Measurements from ENCODE around the gene RYR3.

The RYR3 gene

GRCh38 chr15:33698126-33698525, 387.4 kb downstream of the RYR3 start:
- Histone ChIP-seq H3K79me2 (ENCODE audit: low read length) (no peaks in the 10 kb centered on the region), H3K9me3 (ENCODE audit: insufficient read depth, low read length) (no peaks in the 10 kb centered on the region), H3K27me3 (ENCODE audit: low read depth, low read length) (peaks cover 23% of the 10 kb centered on the region), H3K4me2 (ENCODE audit: low read length) (no peak overlapping the region), H4K20me1 (ENCODE audit: insufficient read depth, low read length) (no peaks in the 10 kb centered on the region), H3K27ac (ENCODE audit: low read length) (no peak overlapping the region), H3K4me3 (ENCODE audit: low read length) (no peak overlapping the region), H2AFZ (ENCODE audit: low read depth, low read length) (no peak overlapping the region), H3K4me1 (ENCODE audit: low read length) (peaks cover 3% of the 10 kb centered on the region; the same call in 1 of the 2 replicates), H3K36me3 (replicated peaks; ENCODE audit: low read depth, low read length) (no peaks in the 10 kb centered on the region), H3K9ac (ENCODE audit: low read length) (no peak overlapping the region)
- TF ChIP-seq EZH2phosphoT487 (IDR thresholded peaks at IDR 0.05; ENCODE audit: low read depth) (no peak), CTCF (IDR thresholded peaks at IDR 0.05; ENCODE audit: low read depth, low read length) (no peak)

- Histone ChIP-seq H4K20me1 (ENCODE audit: insufficient read depth, low read length) (no peaks in the 10 kb centered on the region), H3K27ac (ENCODE audit: low read length) (no peak overlapping the region), H3K4me1 (ENCODE audit: low read length) (peaks cover 3% of the 10 kb centered on the region; the same call in 1 of the 2 replicates), H3K9ac (ENCODE audit: low read length) (no peak overlapping the region), H2AFZ (ENCODE audit: low read depth, low read length) (no peak overlapping the region), H3K27me3 (ENCODE audit: low read depth, low read length) (peaks cover 23% of the 10 kb centered on the region), H3K79me2 (ENCODE audit: low read length) (no peaks in the 10 kb centered on the region), H3K9me3 (ENCODE audit: insufficient read depth, low read length) (no peaks in the 10 kb centered on the region), H3K36me3 (replicated peaks; ENCODE audit: low read depth, low read length) (no peaks in the 10 kb centered on the region), H3K4me3 (ENCODE audit: low read length) (no peak overlapping the region), H3K4me2 (ENCODE audit: low read length) (no peak overlapping the region)
- TF ChIP-seq CTCF (IDR thresholded peaks at IDR 0.05; ENCODE audit: low read depth, low read length) (no peak), EZH2phosphoT487 (IDR thresholded peaks at IDR 0.05; ENCODE audit: low read depth) (no peak)
Measured at GRCh38 chr15:33699145-33699544, 388.4 kb downstream of the RYR3 start.

GRCh38 chr15:33699691-33700447, 389.1 kb downstream of the RYR3 start:
- H3K79me2 ChIP-seq (ENCODE audit: low read length), result no peaks in the 10 kb centered on the region
- H3K4me2 ChIP-seq (ENCODE audit: low read length), result no peak overlapping the region; the same call in 1 of the 2 replicates
- peaks cover 23% of the 10 kb centered on the region for H3K27me3 ChIP-seq (ENCODE audit: low read depth, low read length)
- no peak overlapping the region for H2AFZ ChIP-seq (ENCODE audit: low read depth, low read length)
- H4K20me1 ChIP-seq (ENCODE audit: insufficient read depth, low read length), result no peaks in the 10 kb centered on the region
- no peaks in the 10 kb centered on the region for H3K9me3 ChIP-seq (ENCODE audit: insufficient read depth, low read length)
- H3K4me1 ChIP-seq (ENCODE audit: low read length), result peaks cover 3% of the 10 kb centered on the region; the same call in 1 of the 2 replicates
- H3K9ac ChIP-seq (ENCODE audit: low read length), result no peak overlapping the region
- H3K27ac ChIP-seq (ENCODE audit: low read length), result no peak overlapping the region
- no peak overlapping the region for H3K4me3 ChIP-seq (ENCODE audit: low read length)
- TF ChIP-seq CTCF (IDR thresholded peaks at IDR 0.05; ENCODE audit: low read depth, low read length) (no peak), EZH2phosphoT487 (IDR thresholded peaks at IDR 0.05; ENCODE audit: low read depth) (no peak)
- no peaks in the 10 kb centered on the region for H3K36me3 ChIP-seq (replicated peaks; ENCODE audit: low read depth, low read length)

GRCh38 chr15:33700695-33701303, 390.0 kb downstream of the RYR3 start:
- Histone ChIP-seq H3K4me3 (ENCODE audit: low read length) (0 out of 2 replicates have a peak overlapping the region, but pooled peaks have one; percentile 14), H3K9ac (ENCODE audit: low read length) (no peak overlapping the region), H3K27me3 (ENCODE audit: low read depth, low read length) (peaks cover 23% of the 10 kb centered on the region), H3K4me1 (ENCODE audit: low read length) (peaks cover 3% of the 10 kb centered on the region; the same call in 1 of the 2 replicates), H3K27ac (ENCODE audit: low read length) (no peak overlapping the region), H2AFZ (ENCODE audit: low read depth, low read length) (no peak overlapping the region), H3K9me3 (ENCODE audit: insufficient read depth, low read length) (no peaks in the 10 kb centered on the region), H3K36me3 (replicated peaks; ENCODE audit: low read depth, low read length) (no peaks in the 10 kb centered on the region), H4K20me1 (ENCODE audit: insufficient read depth, low read length) (no peaks in the 10 kb centered on the region), H3K79me2 (ENCODE audit: low read length) (no peaks in the 10 kb centered on the region), H3K4me2 (ENCODE audit: low read length) (peak overlapping the region; percentile 50)
- TF ChIP-seq EZH2phosphoT487 (IDR thresholded peaks at IDR 0.05; ENCODE audit: low read depth) (no peak), CTCF (IDR thresholded peaks at IDR 0.05; ENCODE audit: low read depth, low read length) (peak; percentile 91)

All from OCI-LY3 (cell line).